ENCODE results near the gene EDEM3. TPM values are rescaled to one million over a fixed set of nuclear protein-coding genes. Genes with fewer than 3 reads are reported as not detected.

The EDEM3 gene
- total RNA-seq, 1 experiment from 2014 or later = 14.0 TPM

GRCh38 chr1:184649451-184649888 lies 105.2 kb downstream of the EDEM3 start:
- H3K4me1 Mint-ChIP-seq = no peaks in the 10 kb centered on the region
- H3T11ph ChIP-seq (ENCODE audit: low read length) = no peak overlapping the region
- no CpG with 5 or more reads among the region's 7 CpGs for WGBS (ENCODE audit: extremely low coverage, insufficient read length, low lambda C conversion rate)

More at GRCh38 chr1:184649451-184649888, 105.2 kb downstream of the EDEM3 start:
- H3K79me2 ChIP-seq (ENCODE audit: insufficient read depth, low read length) = no peaks in the 10 kb centered on the region
- no peak overlapping the region for H2BK20ac ChIP-seq (ENCODE audit: low read depth, low read length, poor library complexity, severe bottlenecking)
- no peak for DNase-seq
- no peak overlapping the region for H3K27ac ChIP-seq (ENCODE audit: insufficient read length, low read depth, low read length)
- H3K27ac Mint-ChIP-seq = no peak overlapping the region
- H3K36me3 Mint-ChIP-seq (ENCODE audit: insufficient read depth in 1 of 3, low read depth in 3 of 3) = peaks cover 0 to 3% (median 2%) of the 10 kb centered on the region in 3 experiments; a peak in 3 of 7 replicates
- H3K4me1 ChIP-seq (ENCODE audit: insufficient read depth, low read length) = no peaks in the 10 kb centered on the region
- H3K4me3 Mint-ChIP-seq = no peak overlapping the region
- H3K23ac ChIP-seq (ENCODE audit: insufficient read length, low read depth, low read length) = no peak overlapping the region
- H3K18ac ChIP-seq (ENCODE audit: insufficient read length, low read depth, low read length) = no peak overlapping the region
- peaks cover 2% of the 10 kb centered on the region for H3K27me3 Mint-ChIP-seq (ENCODE audit: low read depth)
- no peak overlapping the region for H2BK15ac ChIP-seq (ENCODE audit: low read depth, low read length)
- no peak overlapping the region for H3K9ac ChIP-seq (ENCODE audit: extremely low read depth, insufficient read length, low read length)
- H4K8ac ChIP-seq (replicated peaks; ENCODE audit: insufficient read length, low read depth, low read length) = no peak overlapping the region
- no peak overlapping the region for H3K4me2 ChIP-seq (ENCODE audit: insufficient read depth, insufficient read length, low read length)
- H3K79me1 ChIP-seq (ENCODE audit: insufficient read depth, low read depth, low read length, poor library complexity, severe bottlenecking) = no peaks in the 10 kb centered on the region
- H2BK12ac ChIP-seq (ENCODE audit: insufficient read length, low read depth, low read length) = no peak overlapping the region
- H3K9me3 Mint-ChIP-seq = peaks cover 0 to 6% of the 10 kb centered on the region in 2 experiments; a peak in 2 of 5 replicates
- no peak overlapping the region for H2BK5ac ChIP-seq (ENCODE audit: insufficient read length, low read length)
- TF ChIP-seq CTCF (conservative IDR thresholded peaks at IDR 0.05) = no peak
- no peak overlapping the region for H3K14ac ChIP-seq (ENCODE audit: insufficient read depth, low read length)
- no peaks in the 10 kb centered on the region for H3K27me3 ChIP-seq (ENCODE audit: insufficient read depth, low read length)
- no peak overlapping the region for H4K91ac ChIP-seq (ENCODE audit: insufficient read length, low read depth, low read length)
- no peak overlapping the region for H4K5ac ChIP-seq (ENCODE audit: insufficient read length, low read depth, low read length)
- no peak overlapping the region for H3K4ac ChIP-seq (ENCODE audit: low read depth, low read length)
- H2AK5ac ChIP-seq (ENCODE audit: insufficient read length, low read length) = no peak overlapping the region
- no peaks in the 10 kb centered on the region for H3K23me2 ChIP-seq (ENCODE audit: insufficient read length, low read depth, low read length, poor library complexity, severe bottlenecking)
- H3K9me3 ChIP-seq (ENCODE audit: control insufficient read depth, low read depth, low read length) = no peaks in the 10 kb centered on the region
- no peaks in the 10 kb centered on the region for H4K20me1 ChIP-seq (ENCODE audit: control insufficient read depth, insufficient read depth, insufficient read length)
- no peak overlapping the region for H2AFZ ChIP-seq (ENCODE audit: low read length)
- H2BK120ac ChIP-seq (ENCODE audit: low read depth, low read length, poor library complexity, severe bottlenecking) = no peak overlapping the region
- H3K56ac ChIP-seq (ENCODE audit: insufficient read length, low read depth, low read length) = no peak overlapping the region
